ENCODE measurements around the gene ANKRD10.
"Not testable (repeated sequence)": the region's sequence is repeated elsewhere in the genome, so short reads cannot be mapped to it uniquely, and the experiment has no call there.

ANKRD10 gene

DNA sequence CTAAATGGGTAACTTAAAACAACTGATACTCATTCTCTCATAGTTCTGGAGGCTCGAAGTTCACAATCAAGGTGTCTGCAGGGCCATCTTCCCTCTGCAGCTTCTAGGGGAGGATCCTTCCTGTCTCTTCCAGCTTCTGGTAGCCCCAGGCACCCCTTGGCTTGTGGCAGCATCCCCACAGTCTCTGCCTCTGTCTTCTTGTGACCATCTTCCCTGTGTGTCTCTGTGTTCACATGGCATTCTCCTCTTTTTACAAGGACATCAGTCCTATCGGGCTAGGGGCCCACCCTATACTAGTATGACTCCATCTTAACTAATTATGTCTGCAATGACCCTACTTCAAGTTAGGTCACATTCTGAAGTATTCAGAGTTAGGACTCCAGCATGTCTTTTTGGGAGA lies 73.5 kb downstream of the ANKRD10 start:
- in situ Hi-C loops (cut with MboI; ENCODE audit: low pct_unique_long_range_greater_than_20kb, low sequenced_read_pairs, unreplicated experiment) = no loop called here
- TF ChIP-seq, protein P1, sequence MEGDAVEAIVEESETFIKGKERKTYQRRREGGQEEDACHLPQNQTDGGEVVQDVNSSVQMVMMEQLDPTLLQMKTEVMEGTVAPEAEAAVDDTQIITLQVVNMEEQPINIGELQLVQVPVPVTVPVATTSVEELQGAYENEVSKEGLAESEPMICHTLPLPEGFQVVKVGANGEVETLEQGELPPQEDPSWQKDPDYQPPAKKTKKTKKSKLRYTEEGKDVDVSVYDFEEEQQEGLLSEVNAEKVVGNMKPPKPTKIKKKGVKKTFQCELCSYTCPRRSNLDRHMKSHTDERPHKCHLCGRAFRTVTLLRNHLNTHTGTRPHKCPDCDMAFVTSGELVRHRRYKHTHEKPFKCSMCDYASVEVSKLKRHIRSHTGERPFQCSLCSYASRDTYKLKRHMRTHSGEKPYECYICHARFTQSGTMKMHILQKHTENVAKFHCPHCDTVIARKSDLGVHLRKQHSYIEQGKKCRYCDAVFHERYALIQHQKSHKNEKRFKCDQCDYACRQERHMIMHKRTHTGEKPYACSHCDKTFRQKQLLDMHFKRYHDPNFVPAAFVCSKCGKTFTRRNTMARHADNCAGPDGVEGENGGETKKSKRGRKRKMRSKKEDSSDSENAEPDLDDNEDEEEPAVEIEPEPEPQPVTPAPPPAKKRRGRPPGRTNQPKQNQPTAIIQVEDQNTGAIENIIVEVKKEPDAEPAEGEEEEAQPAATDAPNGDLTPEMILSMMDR (IDR thresholded peaks at IDR 0.05; ENCODE audit: extremely low read depth, insufficient read depth, missing control alignments) = no peak

DNA sequence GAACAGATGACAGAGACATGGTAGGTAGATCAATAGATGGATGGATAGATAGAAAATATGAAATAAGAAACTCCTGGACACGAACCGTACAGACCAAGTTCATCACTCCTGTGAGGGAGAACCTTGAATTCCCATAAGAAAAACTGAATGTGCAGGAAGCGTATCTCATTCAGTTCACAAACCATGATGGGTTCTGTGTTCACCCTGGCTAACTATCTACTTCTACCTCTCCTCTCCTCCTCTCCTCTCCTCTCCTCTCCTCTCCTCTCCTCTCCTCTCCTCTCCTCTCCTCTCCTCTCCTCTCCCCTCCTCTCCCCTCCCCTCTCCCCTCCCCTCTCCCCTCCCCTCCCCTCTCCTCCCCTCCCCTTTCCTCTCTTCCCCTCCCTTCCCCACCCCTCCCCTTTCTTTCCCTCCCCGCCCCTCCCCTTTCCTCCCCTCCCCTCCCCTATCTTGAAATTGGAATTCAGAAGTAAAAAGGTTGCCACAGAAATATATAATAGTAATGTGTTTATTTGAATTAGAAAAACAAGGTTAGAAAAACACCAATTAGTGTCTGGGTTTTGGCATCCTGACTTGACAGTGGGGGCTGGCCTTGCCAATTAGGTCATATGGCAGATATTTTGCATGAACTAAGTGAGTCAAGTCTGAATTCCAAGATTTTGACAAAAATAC lies 75.9 kb downstream of the ANKRD10 start:
- TF ChIP-seq, protein P1 (IDR thresholded peaks at IDR 0.05; ENCODE audit: extremely low read depth, insufficient read depth, missing control alignments) = no peak
- no peak for DNase-seq (ENCODE audit: low spot score)
- in situ Hi-C loops (cut with MboI; ENCODE audit: low pct_unique_long_range_greater_than_20kb, low sequenced_read_pairs, unreplicated experiment) = no loop called here

More for the DNA sequence above, 73.5 kb downstream of the ANKRD10 start:
- no peak for DNase-seq (ENCODE audit: low spot score)

- in situ Hi-C loops (cut with MboI; ENCODE audit: low pct_unique_long_range_greater_than_20kb, low sequenced_read_pairs, unreplicated experiment) = no loop called here
- TF ChIP-seq, protein P1 (IDR thresholded peaks at IDR 0.05; ENCODE audit: extremely low read depth, insufficient read depth, missing control alignments) = no peak
- DNase-seq (ENCODE audit: low spot score) = no peak
These were observed 76.8 kb downstream of the ANKRD10 start for GRCh38 chr13:110838116-110838515.

DNA sequence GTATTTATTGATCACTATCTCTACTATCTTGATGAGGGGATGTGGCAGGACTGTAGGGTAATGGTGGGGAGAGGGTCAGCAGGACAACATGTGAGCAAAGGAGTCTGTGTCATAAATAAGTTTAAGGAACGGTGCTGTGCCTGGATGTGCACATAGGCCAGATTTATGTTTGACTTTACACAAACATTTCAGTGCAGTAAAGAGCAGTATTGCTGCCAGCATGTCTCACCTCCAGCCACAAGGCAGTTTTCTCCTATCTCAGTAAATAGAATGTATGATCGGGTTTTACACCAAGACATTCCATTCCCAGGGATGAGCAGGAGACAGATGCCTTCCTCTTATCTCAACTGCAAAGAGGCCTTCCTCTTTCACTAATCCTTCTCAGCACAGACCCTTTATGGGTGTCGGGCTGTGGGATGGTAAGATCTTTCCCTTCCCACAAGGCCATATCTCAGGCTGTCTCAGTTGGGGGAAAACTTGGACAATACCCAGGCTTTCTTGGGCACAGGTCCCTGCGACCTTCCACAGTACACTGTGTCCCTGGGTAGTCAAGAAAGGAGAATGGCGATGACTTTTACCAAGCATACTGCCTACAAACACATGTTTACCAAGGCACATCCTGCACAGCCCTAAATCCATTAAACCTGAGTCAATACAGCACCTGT lies 77.3 kb downstream of the ANKRD10 start:
- DNase-seq (ENCODE audit: low spot score); in situ Hi-C loops (cut with MboI; ENCODE audit: low pct_unique_long_range_greater_than_20kb, low sequenced_read_pairs, unreplicated experiment): not testable (repeated sequence)

- DNase-seq (ENCODE audit: low spot score) = no peak
- in situ Hi-C loops (cut with MboI; ENCODE audit: low pct_unique_long_range_greater_than_20kb, low sequenced_read_pairs, unreplicated experiment) = no loop called here
- TF ChIP-seq, protein P1 (IDR thresholded peaks at IDR 0.05; ENCODE audit: extremely low read depth, insufficient read depth, missing control alignments) = no peak
These were observed 78.3 kb downstream of the ANKRD10 start for GRCh38 chr13:110836605-110836903.

GRCh38 chr13:110835721-110836604 lies 78.9 kb downstream of the ANKRD10 start:
- TF ChIP-seq, protein P1 (IDR thresholded peaks at IDR 0.05; ENCODE audit: extremely low read depth, insufficient read depth, missing control alignments) = no peak
- DNase-seq (ENCODE audit: low spot score) = no peak
- in situ Hi-C loops (cut with MboI; ENCODE audit: low pct_unique_long_range_greater_than_20kb, low sequenced_read_pairs, unreplicated experiment) = no loop called here

DNA sequence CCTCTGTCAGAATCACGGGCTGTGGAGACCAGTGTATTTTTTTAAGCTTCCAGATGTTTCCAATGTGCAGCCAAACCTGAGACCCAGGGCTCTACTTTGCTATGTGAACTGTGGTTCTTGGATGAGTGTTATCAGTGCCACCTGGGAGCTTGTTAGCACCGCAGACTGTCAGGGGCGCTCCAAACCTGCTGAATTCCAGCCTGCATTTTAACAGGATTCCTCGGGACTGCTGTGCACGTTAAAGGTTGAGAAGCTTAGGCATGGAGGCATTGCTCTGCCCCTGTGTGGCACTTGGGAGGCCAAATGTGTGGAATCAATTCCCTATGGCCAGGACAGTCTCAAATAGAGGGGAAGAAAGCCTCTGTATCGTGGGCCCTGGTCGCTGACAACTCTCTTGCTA lies 80.3 kb downstream of the ANKRD10 start:
- TF ChIP-seq, protein P1 (IDR thresholded peaks at IDR 0.05; ENCODE audit: extremely low read depth, insufficient read depth, missing control alignments) = no peak
- in situ Hi-C loops (cut with MboI; ENCODE audit: low pct_unique_long_range_greater_than_20kb, low sequenced_read_pairs, unreplicated experiment) = no loop called here

More for the DNA sequence above, 80.3 kb downstream of the ANKRD10 start:
- no peak for DNase-seq (ENCODE audit: low spot score)
